ENCODE results near the gene TTYH1. TPM values are rescaled to one million over a fixed set of nuclear protein-coding genes. Genes with fewer than 3 reads are reported as not detected.
A peak's percentile ranks its signal among the peaks of the same experiment; 100 is the strongest.

The TTYH1 gene
- total and polyA plus RNA-seq, 2 experiments from 2014 or later: 7.0 to 11.0 TPM

DNA sequence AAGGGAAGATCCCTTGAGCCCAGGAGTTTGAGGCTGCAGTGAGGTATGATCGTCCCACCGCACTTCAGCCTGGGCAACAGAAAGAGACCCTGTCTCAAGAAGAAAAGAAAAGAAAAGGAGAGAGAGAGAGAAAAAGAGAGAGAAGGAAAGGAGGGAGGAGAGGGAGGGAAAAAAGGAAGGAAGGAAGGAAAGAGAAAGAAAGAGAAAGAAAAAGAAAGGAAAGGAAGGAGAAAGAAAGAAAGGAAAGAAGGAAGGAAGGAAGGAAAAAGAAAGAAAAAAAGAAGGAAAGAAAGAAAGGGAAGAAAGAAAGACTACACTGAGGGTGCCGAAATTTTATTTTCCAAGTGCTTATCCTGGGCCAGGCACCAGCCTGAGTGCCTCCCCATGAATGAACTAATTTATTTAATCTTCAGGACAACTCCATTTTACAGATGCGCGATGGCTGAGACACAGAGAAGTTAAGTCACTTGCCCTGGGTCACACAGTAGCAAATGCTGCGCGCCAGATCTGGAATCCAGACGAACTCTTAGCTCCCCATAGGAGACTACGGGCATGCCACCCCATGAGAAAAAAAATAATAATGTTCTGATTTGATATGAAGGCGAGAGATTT is 55.1 kb downstream of the TTYH1 start:
- H2AFZ ChIP-seq: no peak overlapping the region
- no peaks in the 10 kb centered on the region for H3K36me3 ChIP-seq (replicated peaks; ENCODE audit: insufficient read depth, low read depth)
- H3K27me3 ChIP-seq: no peaks in the 10 kb centered on the region
- TF ChIP-seq EZH2phosphoT487 (IDR thresholded peaks at IDR 0.05; ENCODE audit: low read depth, severe bottlenecking, unreplicated experiment) (no peak), CTCF (IDR thresholded peaks at IDR 0.05; ENCODE audit: poor library complexity) (no peak), EZH2 (IDR thresholded peaks at IDR 0.05; ENCODE audit: borderline replicate concordance) (no peak)
- no peak overlapping the region for H3K4me3 ChIP-seq
- DNase-seq (ENCODE audit: low spot score): no peak
- H3K79me2 ChIP-seq: peaks cover 24% of the 10 kb centered on the region
- H3K4me2 ChIP-seq: peak overlapping the region; percentile 93
- no peaks in the 10 kb centered on the region for H3K9me3 ChIP-seq (ENCODE audit: low read depth)
- no peaks in the 10 kb centered on the region for H3K9me2 ChIP-seq (replicated peaks; ENCODE audit: insufficient read depth)
- peak overlapping the region; percentile 6 for H3K27ac ChIP-seq
- H3K4me1 ChIP-seq (ENCODE audit: insufficient read depth): peaks cover 20% of the 10 kb centered on the region
- WGBS (ENCODE audit: low lambda C conversion rate, missing lambda C conversion rate): 88% methylated on average over 10 of the region's 10 CpGs
- H4K20me1 ChIP-seq (ENCODE audit: insufficient read depth, poor library complexity, severe bottlenecking): no peaks in the 10 kb centered on the region

- Histone ChIP-seq H3K27me3 (no peaks in the 10 kb centered on the region), H4K20me1 (ENCODE audit: insufficient read depth, poor library complexity, severe bottlenecking) (no peaks in the 10 kb centered on the region), H2AFZ (no peak overlapping the region), H3K36me3 (replicated peaks; ENCODE audit: insufficient read depth, low read depth) (no peaks in the 10 kb centered on the region), H3K27ac (peak overlapping the region; percentile 56), H3K9me2 (replicated peaks; ENCODE audit: insufficient read depth) (no peaks in the 10 kb centered on the region), H3K4me1 (ENCODE audit: insufficient read depth) (peaks cover 20% of the 10 kb centered on the region), H3K79me2 (peaks cover 24% of the 10 kb centered on the region), H3K4me3 (peak overlapping the region; percentile 31), H3K4me2 (peak overlapping the region; percentile 93), H3K9me3 (ENCODE audit: low read depth) (no peaks in the 10 kb centered on the region)
- WGBS (ENCODE audit: low lambda C conversion rate, missing lambda C conversion rate): 17% methylated on average over 50 of the region's 60 CpGs
- peak; percentile 56 for DNase-seq (ENCODE audit: low spot score)
- TF ChIP-seq EZH2 (IDR thresholded peaks at IDR 0.05; ENCODE audit: borderline replicate concordance) (no peak), CTCF (IDR thresholded peaks at IDR 0.05; ENCODE audit: poor library complexity) (no peak), EZH2phosphoT487 (IDR thresholded peaks at IDR 0.05; ENCODE audit: low read depth, severe bottlenecking, unreplicated experiment) (no peak)
Measured at GRCh38 chr19:54470991-54471782, 55.9 kb downstream of the TTYH1 start.

GRCh38 chr19:54473071-54473891 is 58.0 kb downstream of the TTYH1 start, which contains the start of gene CDC42EP5:
CDC42EP5 (minus strand) TSS chr19:54473296; CDS start chr19:54465547, 7,749 bp downstream.
- Histone ChIP-seq H2AFZ (peak within 1 kb of the TSS; percentile 42), H3K27me3 (no peaks in the 10 kb centered on the region), H3K9me2 (replicated peaks; ENCODE audit: insufficient read depth) (no peaks in the 10 kb centered on the region), H3K4me3 (peak within 1 kb of the TSS; percentile 80), H3K4me1 (ENCODE audit: insufficient read depth) (peaks cover 17% of the 10 kb centered on the region), H3K79me2 (peaks cover 24% of the 10 kb centered on the region), H3K36me3 (replicated peaks; ENCODE audit: insufficient read depth, low read depth) (no peaks in the 10 kb centered on the region), H3K27ac (peak within 1 kb of the TSS; percentile 98), H3K9me3 (ENCODE audit: low read depth) (no peaks in the 10 kb centered on the region), H3K4me2 (peak within 1 kb of the TSS; percentile 65), H4K20me1 (ENCODE audit: insufficient read depth, poor library complexity, severe bottlenecking) (no peaks in the 10 kb centered on the region)
- no peak for TF ChIP-seq CTCF (IDR thresholded peaks at IDR 0.05; ENCODE audit: poor library complexity)
- TF ChIP-seq EZH2phosphoT487 (IDR thresholded peaks at IDR 0.05; ENCODE audit: low read depth, severe bottlenecking, unreplicated experiment): no peak
- no peak for TF ChIP-seq EZH2 (IDR thresholded peaks at IDR 0.05; ENCODE audit: borderline replicate concordance)
- peak; percentile 93 for DNase-seq (ENCODE audit: low spot score)
- 22% methylated on average over 14 of the region's 14 CpGs for WGBS (ENCODE audit: low lambda C conversion rate, missing lambda C conversion rate)

Data from hepatocyte (in vitro differentiated cells).